ENCODE measurements around the gene ADGRF3. TPM values are rescaled to one million over a fixed set of nuclear protein-coding genes. Genes with fewer than 3 reads are reported as not detected.
A peak's percentile ranks its signal among the peaks of the same experiment; 100 is the strongest.

The ADGRF3 gene
- total RNA-seq, 1 experiment from 2014 or later: not detected

DNA sequence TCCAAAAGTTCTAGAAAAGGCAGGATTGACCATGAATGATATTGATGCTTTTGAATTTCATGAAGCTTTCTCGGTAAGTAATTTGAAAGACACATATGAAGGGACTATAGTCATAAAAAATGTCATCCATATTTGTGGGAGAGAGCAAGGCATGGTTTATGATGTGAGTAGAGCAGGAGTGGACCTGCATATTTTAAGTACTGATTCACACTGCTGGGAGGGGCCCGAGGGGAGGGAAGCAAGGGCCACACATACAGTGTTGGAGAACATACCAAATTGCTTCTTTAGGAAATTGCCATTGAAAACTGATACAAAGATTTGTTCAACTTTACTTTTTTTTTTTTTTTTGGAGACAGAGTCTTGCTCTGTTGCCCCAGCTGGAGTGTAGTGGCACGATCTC is 62.5 kb downstream of the ADGRF3 start:
- no TSS peak for BruUV-seq (replicated peaks)
- no peak overlapping the region for H3K9ac ChIP-seq (ENCODE audit: low read length)
- H3K36me3 ChIP-seq (ENCODE audit: control insufficient read depth in 1 of 2, insufficient read depth in 2 of 2, low read length in 2 of 2): peaks cover 5 to 18% of the 10 kb centered on the region in 2 experiments; a peak in 3 of 4 replicates
- H3K9me2 ChIP-seq (ENCODE audit: insufficient read depth): no peaks in the 10 kb centered on the region
- DNase-seq (ENCODE audit: low read depth, low spot score) (no peak), ATAC-seq (peak; percentile 85)
- ChIA-PET RAD21 (ENCODE audit: low non-redundant PET in 1 of 2, low total read pairs in 2 of 2, uncharacterized antibody in 2 of 2, unreplicated experiment in 2 of 2) (no interaction called here), CTCF (no interaction called here), POLR2A (no interaction called here)
- no peak overlapping the region for H3K4me3 ChIP-seq (replicated peaks in 1 of 2; ENCODE audit: low read depth in 1 of 2, low read length in 2 of 2)
- H3K9me3 ChIP-seq (ENCODE audit: control insufficient read depth in 1 of 2, insufficient read depth in 1 of 2, low read depth in 1 of 2, low read length in 2 of 2): no peaks in the 10 kb centered on the region
- H3K27ac ChIP-seq (ENCODE audit: low read depth, low read length): no peak overlapping the region
- H3K4me2 ChIP-seq (ENCODE audit: low read length): peak overlapping the region; percentile 11; the same call in 1 of the 2 replicates
- H3K27me3 ChIP-seq (ENCODE audit: insufficient read depth, low read length): no peaks in the 10 kb centered on the region
- no peaks in the 10 kb centered on the region for H4K20me1 ChIP-seq (ENCODE audit: insufficient read depth)
- TF ChIP-seq FOSL1 (IDR thresholded peaks at IDR 0.05; ENCODE audit: low read depth) (no peak), TCF7L2 (IDR thresholded peaks at IDR 0.05; ENCODE audit: borderline replicate concordance, extremely low read depth, insufficient read depth, insufficient read length) (no peak), SRF (IDR thresholded peaks at IDR 0.05; ENCODE audit: low read depth) (no peak), YY1 (IDR thresholded peaks at IDR 0.05; ENCODE audit: extremely low read depth, insufficient replicate concordance, low read depth, low read length) (no peak)
- TF ChIP-seq, protein P1, sequence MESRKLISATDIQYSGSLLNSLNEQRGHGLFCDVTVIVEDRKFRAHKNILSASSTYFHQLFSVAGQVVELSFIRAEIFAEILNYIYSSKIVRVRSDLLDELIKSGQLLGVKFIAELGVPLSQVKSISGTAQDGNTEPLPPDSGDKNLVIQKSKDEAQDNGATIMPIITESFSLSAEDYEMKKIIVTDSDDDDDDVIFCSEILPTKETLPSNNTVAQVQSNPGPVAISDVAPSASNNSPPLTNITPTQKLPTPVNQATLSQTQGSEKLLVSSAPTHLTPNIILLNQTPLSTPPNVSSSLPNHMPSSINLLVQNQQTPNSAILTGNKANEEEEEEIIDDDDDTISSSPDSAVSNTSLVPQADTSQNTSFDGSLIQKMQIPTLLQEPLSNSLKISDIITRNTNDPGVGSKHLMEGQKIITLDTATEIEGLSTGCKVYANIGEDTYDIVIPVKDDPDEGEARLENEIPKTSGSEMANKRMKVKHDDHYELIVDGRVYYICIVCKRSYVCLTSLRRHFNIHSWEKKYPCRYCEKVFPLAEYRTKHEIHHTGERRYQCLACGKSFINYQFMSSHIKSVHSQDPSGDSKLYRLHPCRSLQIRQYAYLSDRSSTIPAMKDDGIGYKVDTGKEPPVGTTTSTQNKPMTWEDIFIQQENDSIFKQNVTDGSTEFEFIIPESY (IDR thresholded peaks at IDR 0.05; ENCODE audit: extremely low read depth, insufficient replicate concordance, low read length): no peak
- H3K4me1 ChIP-seq (ENCODE audit: control insufficient read depth in 1 of 2, insufficient read depth in 2 of 2, low read length in 2 of 2): peaks cover 0 to 9% of the 10 kb centered on the region in 2 experiments; a peak in 2 of 4 replicates
- H2AFZ ChIP-seq (ENCODE audit: low read depth, low read length, poor library complexity, severe bottlenecking): no peak overlapping the region
- intact Hi-C loops (cut with micrococcal nuclease): no loop called here
- H3K79me2 ChIP-seq (ENCODE audit: insufficient read depth, low read length): no peaks in the 10 kb centered on the region

GRCh38 chr2:26283606-26284005 is 63.0 kb downstream of the ADGRF3 start:
- POLR2A ChIA-PET: no interaction called here
- no peaks in the 10 kb centered on the region for H3K79me2 ChIP-seq (ENCODE audit: insufficient read depth, low read length)
- no peak for ATAC-seq
- H3K4me1 ChIP-seq (ENCODE audit: control insufficient read depth in 1 of 2, insufficient read depth in 2 of 2, low read length in 2 of 2): peaks cover 0 to 9% of the 10 kb centered on the region in 2 experiments; a peak in 2 of 4 replicates
- CTCF ChIA-PET: no interaction called here
- no peaks in the 10 kb centered on the region for H3K9me3 ChIP-seq (ENCODE audit: control insufficient read depth in 1 of 2, insufficient read depth in 1 of 2, low read depth in 1 of 2, low read length in 2 of 2)
- H3K9ac ChIP-seq (ENCODE audit: low read length): no peak overlapping the region
- RAD21 ChIA-PET (ENCODE audit: low non-redundant PET in 1 of 2, low total read pairs in 2 of 2, uncharacterized antibody in 2 of 2, unreplicated experiment in 2 of 2): no interaction called here
- intact Hi-C loops (cut with micrococcal nuclease): no loop called here
- TF ChIP-seq, protein P1 (IDR thresholded peaks at IDR 0.05; ENCODE audit: extremely low read depth, insufficient replicate concordance, low read length): no peak
- TF ChIP-seq FOSL1 (IDR thresholded peaks at IDR 0.05; ENCODE audit: low read depth) (no peak), TCF7L2 (IDR thresholded peaks at IDR 0.05; ENCODE audit: borderline replicate concordance, extremely low read depth, insufficient read depth, insufficient read length) (no peak), EZH2phosphoT487 (IDR thresholded peaks at IDR 0.05; ENCODE audit: borderline replicate concordance) (no peak), RAD21 (IDR thresholded peaks at IDR 0.05; ENCODE audit: low read depth) (no peak), SRF (IDR thresholded peaks at IDR 0.05; ENCODE audit: low read depth) (no peak)
- TF ChIP-seq, protein P2, sequence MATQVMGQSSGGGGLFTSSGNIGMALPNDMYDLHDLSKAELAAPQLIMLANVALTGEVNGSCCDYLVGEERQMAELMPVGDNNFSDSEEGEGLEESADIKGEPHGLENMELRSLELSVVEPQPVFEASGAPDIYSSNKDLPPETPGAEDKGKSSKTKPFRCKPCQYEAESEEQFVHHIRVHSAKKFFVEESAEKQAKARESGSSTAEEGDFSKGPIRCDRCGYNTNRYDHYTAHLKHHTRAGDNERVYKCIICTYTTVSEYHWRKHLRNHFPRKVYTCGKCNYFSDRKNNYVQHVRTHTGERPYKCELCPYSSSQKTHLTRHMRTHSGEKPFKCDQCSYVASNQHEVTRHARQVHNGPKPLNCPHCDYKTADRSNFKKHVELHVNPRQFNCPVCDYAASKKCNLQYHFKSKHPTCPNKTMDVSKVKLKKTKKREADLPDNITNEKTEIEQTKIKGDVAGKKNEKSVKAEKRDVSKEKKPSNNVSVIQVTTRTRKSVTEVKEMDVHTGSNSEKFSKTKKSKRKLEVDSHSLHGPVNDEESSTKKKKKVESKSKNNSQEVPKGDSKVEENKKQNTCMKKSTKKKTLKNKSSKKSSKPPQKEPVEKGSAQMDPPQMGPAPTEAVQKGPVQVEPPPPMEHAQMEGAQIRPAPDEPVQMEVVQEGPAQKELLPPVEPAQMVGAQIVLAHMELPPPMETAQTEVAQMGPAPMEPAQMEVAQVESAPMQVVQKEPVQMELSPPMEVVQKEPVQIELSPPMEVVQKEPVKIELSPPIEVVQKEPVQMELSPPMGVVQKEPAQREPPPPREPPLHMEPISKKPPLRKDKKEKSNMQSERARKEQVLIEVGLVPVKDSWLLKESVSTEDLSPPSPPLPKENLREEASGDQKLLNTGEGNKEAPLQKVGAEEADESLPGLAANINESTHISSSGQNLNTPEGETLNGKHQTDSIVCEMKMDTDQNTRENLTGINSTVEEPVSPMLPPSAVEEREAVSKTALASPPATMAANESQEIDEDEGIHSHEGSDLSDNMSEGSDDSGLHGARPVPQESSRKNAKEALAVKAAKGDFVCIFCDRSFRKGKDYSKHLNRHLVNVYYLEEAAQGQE (IDR thresholded peaks at IDR 0.05; ENCODE audit: low read depth): no peak
- no peak overlapping the region for H2AFZ ChIP-seq (ENCODE audit: low read depth, low read length, poor library complexity, severe bottlenecking)
- no peaks in the 10 kb centered on the region for H3K9me2 ChIP-seq (ENCODE audit: insufficient read depth)
- peaks cover 11 to 19% of the 10 kb centered on the region in 2 experiments; a peak in 3 of 4 replicates for H3K36me3 ChIP-seq (ENCODE audit: control insufficient read depth in 1 of 2, insufficient read depth in 2 of 2, low read length in 2 of 2)
- H3K4me3 ChIP-seq (replicated peaks in 1 of 2; ENCODE audit: low read depth in 1 of 2, low read length in 2 of 2): no peak overlapping the region
- no peaks in the 10 kb centered on the region for H4K20me1 ChIP-seq (ENCODE audit: insufficient read depth)
- DNase-seq (ENCODE audit: low read depth, low spot score): no peak
- H3K4me2 ChIP-seq (ENCODE audit: low read length): peak overlapping the region; percentile 11; the same call in 1 of the 2 replicates
- H3K27ac ChIP-seq (ENCODE audit: low read depth, low read length): no peak overlapping the region
- no peaks in the 10 kb centered on the region for H3K27me3 ChIP-seq (ENCODE audit: insufficient read depth, low read length)
- BruUV-seq (replicated peaks): no TSS peak
